GM12875 (cell line): ENCODE measurements around the gene FAM76A.
"Not testable (repeated sequence)": the region's sequence is repeated elsewhere in the genome, so short reads cannot be mapped to it uniquely, and the experiment has no call there.

Experiments
- H3K4me3 ChIP-seq: one replicate; pipeline ENCODE4 v1.5.1; 2011; ENCODE audit warnings: low read depth, low read length, control low read depth
- CTCF ChIP-seq: IDR thresholded peaks from 2 replicates; pipeline ENCODE4 v1.5.1; 2011; ENCODE audit warnings: low read depth, mild to moderate bottlenecking, control low read depth, inconsistent platforms, low read length, moderate library complexity, borderline replicate concordance; ENCODE audit not compliant: insufficient read depth

The FAM76A gene

GRCh38 chr1:27686223-27686990 lies 39.4 kb upstream of the FAM76A start:
- no peak overlapping the region for H3K4me3 ChIP-seq
- no peak for TF ChIP-seq CTCF

- TF ChIP-seq CTCF: no peak
- H3K4me3 ChIP-seq: no peak overlapping the region
Observed at GRCh38 chr1:27687906-27688305, 37.9 kb upstream of the FAM76A start.

- TF ChIP-seq CTCF: no peak
- H3K4me3 ChIP-seq: no peak overlapping the region
Observed at GRCh38 chr1:27689423-27690173, 36.2 kb upstream of the FAM76A start.

GRCh38 chr1:27690183-27690582 lies 35.6 kb upstream of the FAM76A start:
- H3K4me3 ChIP-seq: no peak overlapping the region
- TF ChIP-seq CTCF: no peak

- not testable (repeated sequence) for H3K4me3 ChIP-seq
Observed at GRCh38 chr1:27696835-27697234, 28.9 kb upstream of the FAM76A start.

- no peak for TF ChIP-seq CTCF
- no peak overlapping the region for H3K4me3 ChIP-seq
Observed at GRCh38 chr1:27704958-27705357, 20.8 kb upstream of the FAM76A start.

GRCh38 chr1:27705545-27705944 lies 20.2 kb upstream of the FAM76A start:
- TF ChIP-seq CTCF: no peak
- no peak overlapping the region for H3K4me3 ChIP-seq
